Common myeloid progenitor, CD34-positive (primary cell): Measurements from ENCODE around the gene DTD1.

Source experiments
- CTCF ChIA-PET: fragments of 350-600 bp; sonication (Branson Sonifier 250); formaldehyde crosslinking; loops from one replicate; lab custom pipeline; 2021; ENCODE audit warnings: antibody characterized with exemption; lab: Charles Lee
- POLR2A ChIA-PET: fragments of 350-600 bp; sonication (Branson Sonifier 250); formaldehyde crosslinking; loops from one replicate; lab custom pipeline; 2021; ENCODE audit warnings: antibody characterized with exemption; lab: Charles Lee
- DNase-seq, 3 donors: peaks; one replicate each; pipeline versions ENCODE4 v3.0.0 to v3.0.0-alpha.2; 2013
- H3K27ac ChIP-seq, 2 experiments: 1 replicate in 1 of 2; 2 replicates in 1 of 2; pipeline ENCODE4 v1.7.0; 2013; ENCODE audit warnings: inconsistent platforms in 2 of 2, low read length in 2 of 2, mild to moderate bottlenecking in 2 of 2, low read depth in 1 of 2, moderate library complexity in 1 of 2; ENCODE audit not compliant: severe bottlenecking in 2 of 2, insufficient read depth in 1 of 2, poor library complexity in 1 of 2
- H3K27me3 ChIP-seq, 5 experiments: replicated peaks in 2 of 5; 1 replicate in 3 of 5; 2 replicates in 2 of 5; pipeline versions ENCODE4 v1.6.1 to v1.7.0; 2013; ENCODE audit warnings: low read length in 4 of 5, mild to moderate bottlenecking in 2 of 5, moderate library complexity in 2 of 5, inconsistent platforms in 1 of 5; ENCODE audit not compliant: insufficient read depth in 5 of 5, control insufficient read depth in 4 of 5
- H3K36me3 ChIP-seq, 4 experiments: 1 replicate in 2 of 4; 2 replicates in 2 of 4; pipeline versions ENCODE4 v1.6.1 to v1.7.0; 2013; ENCODE audit warnings: low read length in 3 of 4, control low read depth in 1 of 4, mild to moderate bottlenecking in 1 of 4; ENCODE audit not compliant: control insufficient read depth in 4 of 4, insufficient read depth in 4 of 4
- H3K4me1 ChIP-seq, 4 experiments: 1 replicate in 3 of 4; 2 replicates in 1 of 4; pipeline versions ENCODE4 v1.6.1 to v1.7.1; 2013; ENCODE audit warnings: low read length in 3 of 4, mild to moderate bottlenecking in 3 of 4, control low read depth in 1 of 4, inconsistent platforms in 1 of 4, moderate library complexity in 1 of 4; ENCODE audit not compliant: control insufficient read depth in 4 of 4, insufficient read depth in 4 of 4; ENCODE audit errors: control extremely low read depth in 1 of 4
- H3K4me3 ChIP-seq, 7 experiments: 1 replicate in 4 of 7; 2 replicates in 3 of 7; pipeline versions ENCODE4 v1.5.1 to v1.7.0; 2013; ENCODE audit warnings: mild to moderate bottlenecking in 7 of 7, low read length in 6 of 7, moderate library complexity in 6 of 7, inconsistent platforms in 2 of 7, low read depth in 2 of 7, control low read depth in 1 of 7; ENCODE audit not compliant: insufficient read depth in 4 of 7, control insufficient read depth in 1 of 7; ENCODE audit errors: extremely low read depth in 1 of 7
- H3K9me3 ChIP-seq, 5 experiments: 1 replicate in 4 of 5; 2 replicates in 1 of 5; pipeline versions ENCODE4 v1.6.1 to v1.7.1; 2013; ENCODE audit warnings: low read length in 4 of 5, mild to moderate bottlenecking in 2 of 5, inconsistent platforms in 1 of 5, low read depth in 1 of 5, moderate library complexity in 1 of 5; ENCODE audit not compliant: control insufficient read depth in 4 of 5, insufficient read depth in 2 of 5; ENCODE audit errors: control extremely low read depth in 1 of 5
- WGBS: methylation state at CpG from one replicate; pipeline ENCODE4 v1.1.5; 2013; ENCODE audit not compliant: insufficient coverage; 5-methylcytosine and 5-hydroxymethylcytosine counted together

The DTD1 gene

GRCh38 chr20:18729231-18729825, 141.5 kb downstream of the DTD1 start:
- Histone ChIP-seq H3K4me3 (no peak overlapping the region), H3K27ac (no peak overlapping the region), H3K27me3 (no peaks in the 10 kb centered on the region), H3K4me1 (no peaks in the 10 kb centered on the region), H3K36me3 (no peaks in the 10 kb centered on the region), H3K9me3 (no peaks in the 10 kb centered on the region)
- 100% methylated on average over 4 of the region's 6 CpGs for WGBS
- no peak for DNase-seq
- CTCF ChIA-PET: no interaction called here
- POLR2A ChIA-PET: no interaction called here

GRCh38 chr20:18731940-18732339, 144.1 kb downstream of the DTD1 start:
- CTCF ChIA-PET: no interaction called here
- H3K4me3 ChIP-seq: no peak overlapping the region
- H3K27me3 ChIP-seq: no peaks in the 10 kb centered on the region
- H3K4me1 ChIP-seq: no peaks in the 10 kb centered on the region
- DNase-seq: no peak
- no peaks in the 10 kb centered on the region for H3K9me3 ChIP-seq
- H3K27ac ChIP-seq: no peak overlapping the region
- no peaks in the 10 kb centered on the region for H3K36me3 ChIP-seq
- no CpG with 5 or more reads among the region's 1 CpG for WGBS
- POLR2A ChIA-PET: no interaction called here

- ChIA-PET CTCF (no interaction called here), POLR2A (no interaction called here)
- Histone ChIP-seq H3K27me3 (no peaks in the 10 kb centered on the region), H3K36me3 (no peaks in the 10 kb centered on the region), H3K9me3 (no peaks in the 10 kb centered on the region), H3K4me3 (no peak overlapping the region), H3K27ac (no peak overlapping the region), H3K4me1 (no peaks in the 10 kb centered on the region)
- WGBS: 97% methylated on average over 5 of the region's 6 CpGs
- no peak for DNase-seq
These were observed 146.8 kb downstream of the DTD1 start for GRCh38 chr20:18734525-18735189.

- WGBS: 98% methylated on average over 4 of the region's 4 CpGs
- POLR2A ChIA-PET: no interaction called here
- no peak for DNase-seq
These were observed 149.3 kb downstream of the DTD1 start for GRCh38 chr20:18737140-18737539.

GRCh38 chr20:18738055-18738454, 150.2 kb downstream of the DTD1 start:
- POLR2A ChIA-PET: no interaction called here
- WGBS: 92% methylated on average over 5 of the region's 5 CpGs
- Histone ChIP-seq H3K27ac (no peak overlapping the region), H3K4me1 (no peaks in the 10 kb centered on the region), H3K27me3 (no peaks in the 10 kb centered on the region), H3K9me3 (no peaks in the 10 kb centered on the region), H3K4me3 (no peak overlapping the region), H3K36me3 (peaks cover 0 to 2% (median 0%) of the 10 kb centered on the region in 4 experiments)
- CTCF ChIA-PET: no interaction called here
- peak in 2 of 3 donors; percentile 15 to 39 for DNase-seq

More at GRCh38 chr20:18737140-18737539, 149.3 kb downstream of the DTD1 start:
- Histone ChIP-seq H3K36me3 (no peaks in the 10 kb centered on the region), H3K4me1 (no peaks in the 10 kb centered on the region), H3K27ac (no peak overlapping the region), H3K4me3 (no peak overlapping the region), H3K9me3 (no peaks in the 10 kb centered on the region), H3K27me3 (no peaks in the 10 kb centered on the region)
- CTCF ChIA-PET: no interaction called here

GRCh38 chr20:18738888-18739287, 151.0 kb downstream of the DTD1 start:
- CTCF ChIA-PET: no interaction called here
- Histone ChIP-seq H3K36me3 (peaks cover 0 to 2% (median 0%) of the 10 kb centered on the region in 4 experiments), H3K27me3 (no peaks in the 10 kb centered on the region), H3K27ac (no peak overlapping the region), H3K4me3 (no peak overlapping the region), H3K4me1 (no peaks in the 10 kb centered on the region), H3K9me3 (no peaks in the 10 kb centered on the region)
- POLR2A ChIA-PET: no interaction called here
- DNase-seq: no peak
- WGBS: 100% methylated on average over 1 of the region's 2 CpGs

- Histone ChIP-seq H3K36me3 (peaks cover 0 to 7% (median 1%) of the 10 kb centered on the region in 4 experiments), H3K4me3 (no peak overlapping the region), H3K27ac (no peak overlapping the region), H3K4me1 (no peaks in the 10 kb centered on the region), H3K9me3 (no peaks in the 10 kb centered on the region), H3K27me3 (no peaks in the 10 kb centered on the region)
- DNase-seq: peak in 1 of 3 donors; percentile 3
- POLR2A ChIA-PET: no interaction called here
- CTCF ChIA-PET: no interaction called here
- 92% methylated on average over 4 of the region's 4 CpGs for WGBS
These were observed 151.9 kb downstream of the DTD1 start for GRCh38 chr20:18739751-18740166.
